ENCODE results near the gene ARNT2. TPM values are rescaled to one million over a fixed set of nuclear protein-coding genes. Genes with fewer than 3 reads are reported as not detected.

The ARNT2 gene
- polyA plus RNA-seq, 1 of the 3 experiments (the other 2 are of a cell fraction): 17.0 TPM

GRCh38 chr15:80441041-80441440 is 36.9 kb downstream of the ARNT2 start:
- peaks cover 7 to 15% of the 10 kb centered on the region in 2 experiments; a peak in 2 of 4 replicates for H3K4me1 ChIP-seq (ENCODE audit: control insufficient read depth in 1 of 2, insufficient read depth in 2 of 2, low read depth in 1 of 2, low read length in 1 of 2)
- H3K4me3 ChIP-seq (ENCODE audit: low read depth in 2 of 2, low read length in 1 of 2): no peak overlapping the region
- no peaks in the 10 kb centered on the region for H3F3A ChIP-seq (replicated peaks; ENCODE audit: insufficient read depth)
- DNase-seq: no peak
- TF ChIP-seq MEF2A (IDR thresholded peaks at IDR 0.05; ENCODE audit: borderline replicate concordance, low read depth) (no peak), EZH2phosphoT487 (IDR thresholded peaks at IDR 0.05; ENCODE audit: borderline replicate concordance, low read depth) (no peak), USF1 (IDR thresholded peaks at IDR 0.05; ENCODE audit: borderline replicate concordance, low read depth) (no peak), IRF3 (IDR thresholded peaks at IDR 0.05; ENCODE audit: low read depth, low read length) (no peak), YY1 (IDR thresholded peaks at IDR 0.05; ENCODE audit: low read depth) (no peak), FOXJ3 (CRISPR knock-in tag; IDR thresholded peaks at IDR 0.05) (no peak), RAD21 (IDR thresholded peaks at IDR 0.05; ENCODE audit: low read length) (no peak), CHD2 (IDR thresholded peaks at IDR 0.05; ENCODE audit: low read length, partially characterized antibody) (no peak), NRF1 (IDR thresholded peaks at IDR 0.05; ENCODE audit: low read depth, low read length) (no peak), EP300 (IDR thresholded peaks at IDR 0.05; ENCODE audit: borderline replicate concordance in 1 of 2, low read depth in 1 of 2, low read length in 1 of 2) (no peak), MXI1 (IDR thresholded peaks at IDR 0.05; ENCODE audit: low read depth, low read length) (no peak), GATA2 (CRISPR knock-in tag; IDR thresholded peaks at IDR 0.05) (no peak), ZBTB33 (IDR thresholded peaks at IDR 0.05; ENCODE audit: borderline replicate concordance, low read depth) (no peak), RCOR1 (IDR thresholded peaks at IDR 0.05; ENCODE audit: low read length) (no peak), USF2 (IDR thresholded peaks at IDR 0.05; ENCODE audit: borderline replicate concordance, low read depth, low read length) (no peak), JUND (IDR thresholded peaks at IDR 0.05) (no peak), FOXM1 (IDR thresholded peaks at IDR 0.05; ENCODE audit: low read depth) (no peak), RFX5 (IDR thresholded peaks at IDR 0.05; ENCODE audit: low read length) (no peak), PBX3 (IDR thresholded peaks at IDR 0.05) (no peak), NFIC (IDR thresholded peaks at IDR 0.05; ENCODE audit: borderline replicate concordance) (no peak)
- no peak overlapping the region for H2AFZ ChIP-seq (ENCODE audit: low read depth)
- no peaks in the 10 kb centered on the region for H3K27me3 ChIP-seq (ENCODE audit: insufficient read depth)
- no peak overlapping the region for H3K4me2 ChIP-seq
- H3K9me3 ChIP-seq: no peaks in the 10 kb centered on the region
- H3K9ac ChIP-seq: no peak overlapping the region
- peaks cover 10% of the 10 kb centered on the region for H3K79me2 ChIP-seq (ENCODE audit: insufficient read depth)
- WGBS (ENCODE audit: low lambda C conversion rate): 84% methylated on average over 3 of the region's 3 CpGs
- no peaks in the 10 kb centered on the region for H3K36me3 ChIP-seq (replicated peaks in 1 of 2; ENCODE audit: control insufficient read depth in 1 of 2, insufficient read depth in 2 of 2, low read length in 1 of 2)
- H3K27ac ChIP-seq (ENCODE audit: low read depth in 2 of 2, low read length in 1 of 2): no peak overlapping the region
- CTCF ChIA-PET: interaction anchor here (1.0 to 2.5 kb wide), 3 partner anchors 14 to 338 kb away, joined by 4 to 8 read pairs (median 6); partner anchors contain the start of gene CEMIP
- H3K9me2 ChIP-seq: no peaks in the 10 kb centered on the region
- POLR2A ChIA-PET: interaction anchor here (0.6 kb wide), 1 partner anchor 1417 kb away, joined by 3 read pairs; no protein-coding TSS in a partner anchor
- peaks cover 4% of the 10 kb centered on the region; the same call in 1 of the 2 replicates for H4K20me1 ChIP-seq (ENCODE audit: insufficient read depth)
